H1 (cell line): ENCODE results near the gene TBX6. TPM values are rescaled to one million over a fixed set of nuclear protein-coding genes. Genes with fewer than 3 reads are reported as not detected.

ENCODE experiments used
- CTCF ChIA-PET: fragments of 300-600 bp; sonication (Branson Sonifier 250); formaldehyde crosslinking; loops from one replicate; lab custom pipeline; 2021; ENCODE audit not compliant: partially characterized antibody; lab: Charles Lee
- POLR2A ChIA-PET: fragments of 300-600 bp; sonication (Branson Sonifier 250); formaldehyde crosslinking; loops from one replicate; lab custom pipeline; 2021; ENCODE audit warnings: inconsistent platforms; ENCODE audit not compliant: partially characterized antibody; lab: Charles Lee
- DNase-seq, 2 experiments: peaks; one replicate each; pipeline versions ENCODE4 v3.0.0 to v3.0.0-alpha.2; 2010 to 2022; ENCODE audit warnings: low spot score in 2 of 2, low read depth in 1 of 2, mixed read lengths in 1 of 2
- FAIRE-seq: peaks from 2 replicates; lab custom pipeline; 2011; peaks lifted over from hg19 to GRCh38; lab: Jason Lieb, UNC
- H2AFZ ChIP-seq: 2 replicates; pipeline ENCODE4 v1.8.1; 2012; ENCODE audit warnings: low read length, inconsistent platforms
- H2AK5ac ChIP-seq: 2 replicates; pipeline ENCODE4 v1.6.1; 2013; ENCODE audit warnings: low read depth, low read length
- H2BK120ac ChIP-seq: replicated peaks from 2 replicates; pipeline ENCODE3; 2013; ENCODE audit warnings: low read depth, low read length, inconsistent platforms
- H2BK12ac ChIP-seq: 2 replicates; pipeline ENCODE4 v1.6.1; 2013; ENCODE audit warnings: low read depth, low read length
- H2BK15ac ChIP-seq: 2 replicates; pipeline ENCODE4 v1.6.1; 2013; ENCODE audit warnings: low read length
- H2BK20ac ChIP-seq: 2 replicates; pipeline ENCODE4 v1.6.1; 2013; ENCODE audit warnings: low read length
- H2BK5ac ChIP-seq: 2 replicates; pipeline ENCODE4 v1.6.1; 2013; ENCODE audit warnings: low read depth, low read length
- H3K14ac ChIP-seq: 2 replicates; pipeline ENCODE4 v1.6.1; 2013; ENCODE audit warnings: inconsistent platforms; ENCODE audit not compliant: insufficient read length
- H3K18ac ChIP-seq: 2 replicates; pipeline ENCODE4 v1.6.1; 2013; ENCODE audit warnings: low read length; ENCODE audit errors: extremely low read depth
- H3K23ac ChIP-seq: 2 replicates; pipeline ENCODE4 v1.6.1; 2013; ENCODE audit warnings: inconsistent platforms; ENCODE audit not compliant: insufficient read length
- H3K23me2 ChIP-seq: 2 replicates; pipeline ENCODE4 v1.6.1; 2013; ENCODE audit warnings: low read depth, low read length
- H3K27ac ChIP-seq: 2 replicates; pipeline ENCODE4 v1.6.1; 2011; ENCODE audit warnings: low read depth, low read length, inconsistent platforms
- H3K27me3 ChIP-seq, 4 experiments: replicated peaks in 1 of 4; 1 replicate in 1 of 4; 2 replicates in 3 of 4; pipeline versions ENCODE4 v1.6.1 to v1.8.1; 2011 to 2013; ENCODE audit warnings: low read length in 3 of 4, mild to moderate bottlenecking in 3 of 4, inconsistent platforms in 2 of 4, mixed read lengths in 2 of 4, moderate library complexity in 1 of 4; ENCODE audit not compliant: control insufficient read depth in 3 of 4, insufficient read depth in 3 of 4; ENCODE audit errors: extremely low read depth in 1 of 4
- H3K36me3 ChIP-seq, 4 experiments: 2 replicates each; pipeline versions ENCODE4 v1.6.1 to v1.8.1; 2011 to 2013; ENCODE audit warnings: mild to moderate bottlenecking in 4 of 4, low read length in 3 of 4, moderate library complexity in 2 of 4, control low read depth in 1 of 4, inconsistent platforms in 1 of 4; ENCODE audit not compliant: insufficient read depth in 4 of 4, control insufficient read depth in 2 of 4
- H3K4ac ChIP-seq: replicated peaks from 2 replicates; pipeline ENCODE3; 2013; ENCODE audit warnings: low read length, low read depth, mixed read lengths, inconsistent platforms; ENCODE audit not compliant: insufficient read length
- H3K4me1 ChIP-seq, 4 experiments: replicated peaks in 1 of 4; 1 replicate in 1 of 4; 2 replicates in 3 of 4; pipeline versions ENCODE4 v1.6.1 to v1.8.1; 2011 to 2013; ENCODE audit warnings: low read length in 3 of 4, inconsistent platforms in 2 of 4, mixed read lengths in 1 of 4; ENCODE audit not compliant: insufficient read depth in 4 of 4, control insufficient read depth in 3 of 4
- H3K4me2 ChIP-seq, 2 experiments: 2 replicates each; pipeline versions ENCODE4 v1.6.1 to v1.8.1; 2011 to 2013; ENCODE audit warnings: low read depth in 2 of 2, low read length in 2 of 2, control low read depth in 1 of 2, inconsistent platforms in 1 of 2, mild to moderate bottlenecking in 1 of 2; ENCODE audit not compliant: insufficient read depth in 1 of 2
- H3K4me3 ChIP-seq, 4 experiments: fragments of 200-600, 300-600 bp in 1 of 4; sonication (generic), shearing (Covaris generic), sonication (Bioruptor Twin) in 1 of 4; 2 replicates each; pipeline versions ENCODE4 v1.5.1 to v1.8.1; 2011 to 2016; ENCODE audit warnings: low read length in 4 of 4, low read depth in 3 of 4, control low read depth in 2 of 4, inconsistent platforms in 2 of 4, mild to moderate bottlenecking in 2 of 4, mixed read lengths in 1 of 4, moderate library complexity in 1 of 4; ENCODE audit not compliant: insufficient read depth in 2 of 4; ENCODE audit errors: extremely low read depth in 1 of 4
- H3K56ac ChIP-seq: replicated peaks from 2 replicates; pipeline ENCODE3; 2013; ENCODE audit warnings: low read depth, mild to moderate bottlenecking, mixed read lengths, low read length, inconsistent platforms; ENCODE audit not compliant: insufficient read length
- H3K79me1 ChIP-seq: 2 replicates; pipeline ENCODE4 v1.6.1; 2013; ENCODE audit warnings: low read depth, low read length, control low read depth
- H3K79me2 ChIP-seq, 2 experiments: 2 replicates each; pipeline versions ENCODE4 v1.6.1 to v1.8.1; 2012 to 2013; ENCODE audit warnings: low read length in 2 of 2, mild to moderate bottlenecking in 2 of 2, inconsistent platforms in 1 of 2; ENCODE audit not compliant: insufficient read depth in 2 of 2, control insufficient read depth in 1 of 2
- H3K9ac ChIP-seq, 4 experiments: replicated peaks in 1 of 4; 1 replicate in 1 of 4; 2 replicates in 3 of 4; pipeline versions ENCODE4 v1.6.1 to v1.8.1; 2011 to 2013; ENCODE audit warnings: low read depth in 3 of 4, low read length in 3 of 4, control low read depth in 2 of 4, mild to moderate bottlenecking in 2 of 4, moderate library complexity in 2 of 4, inconsistent platforms in 1 of 4; ENCODE audit errors: extremely low read depth in 1 of 4
- H3K9me3 ChIP-seq, 2 experiments: 2 replicates each; pipeline versions ENCODE4 v1.6.1 to v1.8.1; 2012 to 2013; ENCODE audit warnings: mild to moderate bottlenecking in 2 of 2, moderate library complexity in 2 of 2, control low read depth in 1 of 2, inconsistent platforms in 1 of 2, low read depth in 1 of 2, low read length in 1 of 2, mixed read lengths in 1 of 2; ENCODE audit not compliant: insufficient read depth in 2 of 2
- H4K20me1 ChIP-seq, 2 experiments: replicated peaks in 1 of 2; 2 replicates each; pipeline versions ENCODE3 to v1.8.1; 2011 to 2013; ENCODE audit warnings: inconsistent platforms in 2 of 2, low read length in 2 of 2, mild to moderate bottlenecking in 1 of 2; ENCODE audit not compliant: insufficient read depth in 2 of 2, control insufficient read depth in 1 of 2
- H4K5ac ChIP-seq: 2 replicates; pipeline ENCODE4 v1.6.1; 2013; ENCODE audit warnings: low read length, low read depth, mixed read lengths, inconsistent platforms; ENCODE audit not compliant: insufficient read length
- H4K8ac ChIP-seq: 2 replicates; pipeline ENCODE4 v1.8.0; 2013; ENCODE audit warnings: mild to moderate bottlenecking, moderate library complexity, low read length, inconsistent platforms; ENCODE audit not compliant: insufficient read depth; ENCODE audit errors: extremely low read depth
- H4K91ac ChIP-seq: replicated peaks from 2 replicates; pipeline ENCODE3; 2013; ENCODE audit warnings: low read length, mixed read lengths, inconsistent platforms; ENCODE audit not compliant: insufficient read length
- HDAC2 ChIP-seq, 2 experiments: fragments of 300-600 bp in 1 of 2; sonication (generic) in 1 of 2; IDR thresholded peaks; 2 replicates each; pipeline ENCODE4 v1.6.1; 2011 to 2012; ENCODE audit warnings: low read depth in 2 of 2, low read length in 2 of 2, mild to moderate bottlenecking in 2 of 2, moderate library complexity in 2 of 2, borderline replicate concordance in 1 of 2, inconsistent platforms in 1 of 2
- HDAC6 ChIP-seq: IDR thresholded peaks from one replicate; pipeline ENCODE4 v1.7.1; 2012; ENCODE audit warnings: low read depth, mild to moderate bottlenecking, inconsistent platforms, low read length, moderate library complexity
- RXRA ChIP-seq: IDR thresholded peaks from 2 replicates; pipeline ENCODE4 v1.6.1; 2011; ENCODE audit warnings: low read depth, mild to moderate bottlenecking, low read length, moderate library complexity; ENCODE audit not compliant: insufficient read depth
- WGBS, 2 experiments: shearing (Covaris generic) in 1 of 2; methylation state at CpG; one replicate each; pipeline versions ENCODE4 v1.1.6 to v1.1.7; 2013 to 2015; ENCODE audit warnings: low lambda C conversion rate in 2 of 2, mixed read lengths in 2 of 2, inconsistent platforms in 1 of 2, low coverage in 1 of 2, missing lambda C conversion rate in 1 of 2; ENCODE audit not compliant: insufficient replicate concordance in 2 of 2, insufficient coverage in 1 of 2, insufficient read length in 1 of 2; ENCODE audit errors: extremely low coverage in 1 of 2, missing lambda C conversion rate in 1 of 2; 5-methylcytosine and 5-hydroxymethylcytosine counted together
- polyA plus RNA-seq, 7 experiments: library from polyadenylated mRNA; depleted of rRNA in 3 of 7; stranded (reverse) in 5 of 7; unstranded in 2 of 7; fragments of >200 nt in 5 of 7; fragments of 200-250 nt in 2 of 7; gene quantifications; 1 replicate in 5 of 7; 2 replicates in 1 of 7; 4 replicates in 1 of 7; pipeline versions ENCODE4 v1.2.1 to v1.2.3, GENCODE V29; 2011 to 2013; ENCODE audit warnings: missing spikeins in 2 of 7, mixed read lengths in 2 of 7
- total RNA-seq: library from RNA; stranded (reverse); fragmentation: NEBNext Ultra II Directional; extraction: Animal tissue kit (Norgen Biotek cat#: 25700); gene quantifications from 2 replicates; pipeline ENCODE4 v1.2.1, GENCODE V29; 2021
- TF ChIP-seq, protein P1 (sequence below): IDR thresholded peaks from 2 replicates; pipeline ENCODE4 v1.6.1; 2011; ENCODE audit warnings: low read depth, mild to moderate bottlenecking, low read length; ENCODE audit not compliant: insufficient read depth

Gene TBX6
- total and polyA plus RNA-seq, 2 of the 8 experiments (the other 6 are each of a cell fraction or from before 2014, with no cell fraction given): 2.2 to 2.8 TPM

DNA sequence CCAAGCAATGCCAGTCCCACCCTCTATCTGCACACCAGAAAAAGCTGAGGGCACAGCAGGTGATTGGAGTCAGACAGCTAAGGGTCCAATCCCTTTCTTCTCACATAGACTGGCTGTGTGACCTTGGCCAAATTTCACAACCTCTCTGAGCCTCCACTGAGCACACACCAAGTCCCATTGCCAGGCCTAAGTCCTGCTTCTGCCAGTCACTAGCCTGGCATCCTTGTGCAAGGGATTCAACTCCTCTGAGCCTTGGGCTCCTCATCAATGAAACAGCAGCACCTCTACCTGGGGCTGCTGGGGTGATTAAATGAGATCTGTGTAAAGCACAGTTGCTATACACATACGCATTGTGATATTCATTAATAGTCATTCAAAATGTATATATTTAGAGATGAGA is 45.1 kb downstream of the TBX6 start:
- no peaks in the 10 kb centered on the region for H3K9me3 ChIP-seq
- H4K5ac ChIP-seq: no peak overlapping the region
- H3K79me1 ChIP-seq: peaks cover 3% of the 10 kb centered on the region; the same call in 1 of the 2 replicates
- TF ChIP-seq, protein P1, sequence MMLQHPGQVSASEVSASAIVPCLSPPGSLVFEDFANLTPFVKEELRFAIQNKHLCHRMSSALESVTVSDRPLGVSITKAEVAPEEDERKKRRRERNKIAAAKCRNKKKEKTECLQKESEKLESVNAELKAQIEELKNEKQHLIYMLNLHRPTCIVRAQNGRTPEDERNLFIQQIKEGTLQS: no peak
- TF ChIP-seq HDAC6 (no peak), HDAC2 (IDR thresholded peaks at IDR 0.05; ENCODE audit: borderline replicate concordance in 1 of 2, low read depth in 2 of 2, low read length in 2 of 2) (no peak), RXRA (no peak)
- no peaks in the 10 kb centered on the region for H3K4me1 ChIP-seq
- ChIA-PET POLR2A (interaction anchor here (1.3 kb wide), 1 partner anchor 19 kb away, joined by 4 read pairs; the partner anchor contains the start of gene ALDOA), CTCF (interaction anchor here (1.0 to 1.7 kb wide), 2 partner anchors 9 to 139 kb away, joined by 4 to 6 read pairs; no protein-coding TSS in a partner anchor)
- H2BK20ac ChIP-seq: no peak overlapping the region
- no peak overlapping the region for H3K4ac ChIP-seq
- peaks cover 6% of the 10 kb centered on the region for H3K23me2 ChIP-seq
- H4K91ac ChIP-seq: no peak overlapping the region
- no peak overlapping the region for H2AFZ ChIP-seq
- H3K23ac ChIP-seq: no peak overlapping the region
- no peak overlapping the region for H2BK120ac ChIP-seq
- H3K4me2 ChIP-seq: no peak overlapping the region
- no peak for FAIRE-seq
- H2BK15ac ChIP-seq: no peak overlapping the region
- H3K9ac ChIP-seq: no peak overlapping the region
- H3K4me3 ChIP-seq: no peak overlapping the region
- DNase-seq: no peak
- H4K20me1 ChIP-seq: peaks cover 0 to 5% of the 10 kb centered on the region in 2 experiments
- H2BK5ac ChIP-seq: no peak overlapping the region
- H3K36me3 ChIP-seq: no peaks in the 10 kb centered on the region
- H2BK12ac ChIP-seq: no peak overlapping the region
- H3K18ac ChIP-seq: no peak overlapping the region
- H2AK5ac ChIP-seq: 0 out of 2 replicates have a peak overlapping the region, but pooled peaks have one; percentile 24
- H3K56ac ChIP-seq: no peak overlapping the region
- H3K14ac ChIP-seq: no peak overlapping the region
- H3K27me3 ChIP-seq: peaks cover 0 to 6% (median 1%) of the 10 kb centered on the region in 4 experiments; a peak in 3 of 7 replicates
- H4K8ac ChIP-seq: no peak overlapping the region
- no peaks in the 10 kb centered on the region for H3K79me2 ChIP-seq
- no peak overlapping the region for H3K27ac ChIP-seq
- WGBS, 2 experiments: 78% methylated on average over 1 of the region's 1 CpG; no CpG with 5 or more reads in 1 of the 2 experiments
